SK-N-MC (cell line): ENCODE measurements around the gene SERTAD2.

ENCODE experiments used
- DNase-seq: peaks from one replicate; pipeline ENCODE4 v3.0.0-alpha.2; 2011; ENCODE audit warnings: low read depth, low spot score
- H3K27ac ChIP-seq: fragments of 200-600 bp; sonication (generic); 2 replicates; pipeline ENCODE4 v1.5.1; 2016; ENCODE audit warnings: mixed run types
- H3K36me3 ChIP-seq: fragments of 200-600 bp; sonication (generic); 2 replicates; pipeline ENCODE4 v1.6.1; 2017; ENCODE audit warnings: antibody characterized with exemption, low read length, mixed read lengths; ENCODE audit not compliant: insufficient read depth
- H3K4me3 ChIP-seq: fragments of 200-600 bp; sonication (generic); 2 replicates; pipeline ENCODE4 v1.5.1; 2016
- H3K9ac ChIP-seq: fragments of 200-600 bp; sonication (generic); 2 replicates; pipeline ENCODE4 v1.8.0; 2017; ENCODE audit warnings: mixed run types, mixed read lengths; ENCODE audit not compliant: insufficient read length
- H3K9me3 ChIP-seq: fragments of 200-600 bp; sonication (generic); 2 replicates; pipeline ENCODE4 v1.6.1; 2017; ENCODE audit warnings: low read depth, mild to moderate bottlenecking, antibody characterized with exemption, low read length, moderate library complexity, mixed read lengths
- EZH2 ChIP-seq: fragments of 200-600 bp; sonication (generic); IDR thresholded peaks from one replicate; pipeline ENCODE4 v1.6.1; 2017; ENCODE audit warnings: antibody characterized with exemption
- FOXP2 ChIP-seq: optimal IDR thresholded peaks from 2 replicates; pipeline ENCODE3; 2011; ENCODE audit warnings: mild to moderate bottlenecking, moderate library complexity; ENCODE audit not compliant: insufficient read depth; ENCODE audit errors: extremely low read length, control extremely low read depth
- POLR2AphosphoS5 ChIP-seq: IDR thresholded peaks from 2 replicates; pipeline ENCODE4 v1.6.1; 2012; ENCODE audit warnings: mild to moderate bottlenecking, low read depth, low read length, borderline replicate concordance

The SERTAD2 gene

DNA sequence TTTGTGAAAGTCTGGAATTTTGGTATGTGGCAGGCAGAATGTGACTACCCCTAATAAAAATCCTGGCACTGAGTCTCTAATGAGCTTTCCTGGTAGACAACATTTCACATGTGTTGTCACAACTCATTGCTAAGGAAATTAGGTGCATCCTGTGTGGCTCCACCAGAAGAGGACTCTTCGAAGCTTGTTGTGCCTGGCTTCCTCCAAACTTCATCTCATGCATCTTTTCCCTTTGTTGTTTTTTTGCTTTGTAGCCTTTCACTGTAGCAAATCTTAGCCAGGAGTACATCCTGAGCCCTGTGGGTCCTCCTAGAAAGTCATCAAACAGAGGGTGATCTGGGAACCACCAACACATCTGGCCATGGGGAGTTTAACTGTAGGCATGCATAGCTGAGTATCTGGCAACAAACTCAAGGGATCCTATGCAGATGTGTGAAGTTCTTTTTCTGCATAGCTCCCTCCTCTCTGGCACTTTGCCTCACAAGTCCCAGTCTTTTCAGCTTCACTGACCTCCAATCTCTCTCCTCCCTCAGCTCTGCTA, 42.1 kb upstream of the SERTAD2 start:
- TF ChIP-seq FOXP2 = no peak
- no peak for TF ChIP-seq EZH2
- no peak for TF ChIP-seq POLR2AphosphoS5
- Histone ChIP-seq H3K27ac (no peak overlapping the region), H3K36me3 (no peaks in the 10 kb centered on the region), H3K4me3 (no peak overlapping the region), H3K9me3 (no peaks in the 10 kb centered on the region), H3K9ac (no peak overlapping the region)
- no peak for DNase-seq

DNA sequence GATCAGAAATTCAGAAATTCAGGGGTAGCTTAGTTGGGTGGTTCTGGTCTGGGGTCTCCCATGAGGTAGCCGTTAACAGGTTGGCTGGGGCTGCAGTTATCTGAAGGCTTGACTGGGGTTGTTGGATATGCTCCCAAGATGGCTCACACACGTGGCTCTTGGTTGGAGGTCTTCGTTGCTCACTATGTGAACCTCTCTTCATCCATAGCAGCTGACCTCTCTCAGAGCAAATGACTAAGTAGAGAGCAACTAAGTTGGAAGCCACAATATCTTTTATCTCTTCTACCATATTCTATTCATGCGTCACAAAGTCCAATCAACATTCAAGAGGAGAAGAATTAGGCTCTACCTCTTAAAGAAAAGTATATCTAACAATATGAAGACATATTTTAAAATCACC, 38.7 kb upstream of the SERTAD2 start:
- no peak for DNase-seq
- Histone ChIP-seq H3K9me3 (no peaks in the 10 kb centered on the region), H3K36me3 (no peaks in the 10 kb centered on the region), H3K27ac (no peak overlapping the region), H3K4me3 (no peak overlapping the region), H3K9ac (no peak overlapping the region)
- TF ChIP-seq POLR2AphosphoS5 (no peak), EZH2 (no peak), FOXP2 (no peak)

DNA sequence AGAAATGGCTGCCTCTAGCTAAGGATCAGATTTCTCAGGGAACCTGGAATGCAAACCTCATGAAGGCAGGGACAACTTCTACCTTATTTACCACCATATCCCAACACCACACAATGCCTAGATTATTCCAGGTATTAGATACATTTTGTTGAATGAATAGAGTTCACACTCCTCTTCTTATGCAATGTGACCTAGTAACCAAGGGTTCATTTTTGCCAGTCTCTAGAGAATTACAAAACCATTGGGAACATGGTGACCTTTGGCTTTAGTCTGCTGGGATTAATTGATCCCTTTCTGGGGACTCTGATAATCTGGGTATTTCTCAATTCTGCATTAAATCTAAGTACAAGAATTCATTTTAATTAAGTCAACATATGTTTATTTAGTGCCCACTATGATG, 35.2 kb upstream of the SERTAD2 start:
- Histone ChIP-seq H3K36me3 (no peaks in the 10 kb centered on the region), H3K9me3 (no peaks in the 10 kb centered on the region), H3K27ac (no peak overlapping the region), H3K4me3 (no peak overlapping the region), H3K9ac (no peak overlapping the region)
- TF ChIP-seq EZH2 (no peak), FOXP2 (no peak), POLR2AphosphoS5 (no peak)
- DNase-seq = no peak

DNA sequence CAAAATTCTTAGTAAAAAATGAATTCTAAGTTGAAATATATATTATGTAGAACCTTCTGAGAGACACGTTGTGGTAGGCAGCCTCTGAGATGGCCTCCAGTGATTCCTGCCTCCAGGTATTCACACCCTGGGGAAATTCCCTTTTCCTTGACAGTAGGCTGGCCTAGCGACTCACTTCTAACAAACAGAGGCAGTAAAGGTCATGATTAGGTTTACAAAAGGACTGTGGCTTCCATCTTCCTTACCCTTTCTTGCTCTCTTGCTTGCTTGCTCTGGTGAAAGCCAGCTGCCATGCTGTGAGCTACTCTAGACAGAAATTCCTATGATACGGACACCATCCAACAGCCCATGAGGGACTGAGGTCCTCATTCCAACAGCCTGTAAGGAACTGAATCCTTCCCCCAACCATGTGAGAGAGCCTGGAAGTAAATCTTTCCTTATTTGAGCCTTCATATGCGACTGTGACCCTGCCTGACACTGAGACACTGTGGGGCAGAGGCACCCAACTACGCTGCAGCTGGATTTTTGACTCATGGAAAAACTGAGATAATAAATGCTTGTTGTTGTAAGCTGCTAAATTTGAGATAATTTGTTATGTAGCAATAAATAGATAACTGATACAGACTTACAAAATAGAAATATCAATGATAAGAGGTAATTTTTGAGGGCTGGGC, 32.7 kb upstream of the SERTAD2 start:
- Histone ChIP-seq H3K27ac (no peak overlapping the region), H3K9ac (no peak overlapping the region), H3K4me3 (no peak overlapping the region), H3K9me3 (no peaks in the 10 kb centered on the region), H3K36me3 (no peaks in the 10 kb centered on the region)
- no peak for DNase-seq
- no peak for TF ChIP-seq FOXP2
- no peak for TF ChIP-seq POLR2AphosphoS5
- no peak for TF ChIP-seq EZH2

DNA sequence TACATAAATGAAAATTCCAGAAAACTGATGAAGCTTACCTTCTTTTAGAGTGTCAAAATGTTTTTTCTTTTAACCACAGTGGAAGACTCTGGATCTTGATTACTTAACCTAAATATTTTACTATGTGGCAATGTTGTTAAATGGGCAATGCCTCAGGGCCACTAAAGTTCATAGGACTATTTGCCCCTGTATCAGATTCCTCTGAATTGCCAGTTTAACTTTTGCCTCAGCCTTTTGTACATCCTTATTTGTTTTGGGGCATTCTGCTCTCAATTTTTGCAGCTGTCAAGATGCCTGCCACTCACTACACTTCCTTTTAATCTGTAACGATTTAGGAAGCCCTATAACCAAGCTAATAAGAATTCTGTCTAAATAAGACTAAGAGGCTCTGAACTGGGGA, 31.7 kb upstream of the SERTAD2 start:
- no peak for TF ChIP-seq FOXP2
- no peak for TF ChIP-seq EZH2
- TF ChIP-seq POLR2AphosphoS5 = no peak
- Histone ChIP-seq H3K9me3 (no peaks in the 10 kb centered on the region), H3K27ac (no peak overlapping the region), H3K9ac (no peak overlapping the region), H3K4me3 (no peak overlapping the region), H3K36me3 (no peaks in the 10 kb centered on the region)
- no peak for DNase-seq

DNA sequence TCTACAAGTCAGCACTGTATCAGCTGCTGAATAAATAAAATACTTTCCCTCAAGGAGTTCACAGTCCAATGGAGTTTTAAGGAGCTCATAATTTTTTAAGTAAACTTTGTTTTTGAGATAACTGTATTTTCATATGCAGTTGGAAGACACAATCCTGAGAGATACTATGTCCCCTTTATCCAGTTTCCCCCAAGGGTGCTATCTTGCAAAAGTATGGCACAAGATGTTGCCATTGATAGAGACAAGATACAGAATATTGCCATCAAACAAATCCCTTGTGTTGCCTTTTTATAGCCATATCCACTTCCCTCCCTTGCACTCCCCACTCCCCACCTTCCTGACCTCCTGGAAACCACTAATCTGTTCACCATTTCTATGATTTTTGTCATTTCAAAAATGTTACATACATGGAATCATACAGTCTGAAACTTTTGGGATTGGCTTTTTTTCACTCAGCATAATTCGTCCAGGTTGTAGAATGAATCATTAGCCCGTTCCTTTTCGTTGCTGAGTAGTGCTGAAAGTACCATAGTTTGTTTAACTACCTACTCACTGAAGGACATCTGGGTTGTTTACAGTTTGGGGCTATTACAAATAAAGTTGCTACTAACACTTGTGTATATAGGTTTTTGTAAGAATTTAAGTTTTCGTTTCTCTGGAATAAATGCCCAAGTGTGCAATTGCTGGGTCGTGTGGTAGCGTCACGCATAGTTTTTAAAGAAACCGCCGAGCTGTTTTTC, 30.2 kb upstream of the SERTAD2 start:
- no peaks in the 10 kb centered on the region for H3K36me3 ChIP-seq
- DNase-seq = no peak
- no peaks in the 10 kb centered on the region for H3K9me3 ChIP-seq
- H3K9ac ChIP-seq = no peak overlapping the region
- no peak for TF ChIP-seq POLR2AphosphoS5
- TF ChIP-seq FOXP2 = no peak
- TF ChIP-seq EZH2 = no peak
- H3K27ac ChIP-seq = no peak overlapping the region
- H3K4me3 ChIP-seq = no peak overlapping the region

DNA sequence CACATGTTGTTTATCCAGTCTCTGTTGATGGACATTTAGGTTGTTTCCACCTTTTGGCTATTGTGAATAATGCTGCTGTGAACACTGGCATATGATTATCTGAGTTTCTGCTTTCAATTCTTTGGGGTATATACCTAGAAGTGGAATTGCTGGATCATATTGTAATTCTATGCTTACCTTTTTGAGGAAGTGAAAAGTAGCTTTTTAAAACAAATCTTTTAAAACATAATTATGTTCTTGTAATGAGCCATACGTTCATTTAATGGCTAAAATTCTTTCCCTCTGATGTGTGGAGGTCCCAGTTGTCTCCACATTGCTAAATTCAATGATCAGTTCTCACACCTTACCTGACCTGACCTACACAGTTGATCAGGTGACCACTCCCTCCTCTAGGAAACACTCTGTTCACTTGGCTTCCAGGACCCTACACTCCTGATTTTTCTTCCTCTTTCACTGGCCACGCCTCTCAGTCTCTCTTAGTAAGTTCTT, 27.8 kb upstream of the SERTAD2 start:
- Histone ChIP-seq H3K9ac (no peak overlapping the region), H3K4me3 (no peak overlapping the region), H3K9me3 (no peaks in the 10 kb centered on the region), H3K27ac (no peak overlapping the region), H3K36me3 (no peaks in the 10 kb centered on the region)
- no peak for TF ChIP-seq EZH2
- no peak for DNase-seq

DNA sequence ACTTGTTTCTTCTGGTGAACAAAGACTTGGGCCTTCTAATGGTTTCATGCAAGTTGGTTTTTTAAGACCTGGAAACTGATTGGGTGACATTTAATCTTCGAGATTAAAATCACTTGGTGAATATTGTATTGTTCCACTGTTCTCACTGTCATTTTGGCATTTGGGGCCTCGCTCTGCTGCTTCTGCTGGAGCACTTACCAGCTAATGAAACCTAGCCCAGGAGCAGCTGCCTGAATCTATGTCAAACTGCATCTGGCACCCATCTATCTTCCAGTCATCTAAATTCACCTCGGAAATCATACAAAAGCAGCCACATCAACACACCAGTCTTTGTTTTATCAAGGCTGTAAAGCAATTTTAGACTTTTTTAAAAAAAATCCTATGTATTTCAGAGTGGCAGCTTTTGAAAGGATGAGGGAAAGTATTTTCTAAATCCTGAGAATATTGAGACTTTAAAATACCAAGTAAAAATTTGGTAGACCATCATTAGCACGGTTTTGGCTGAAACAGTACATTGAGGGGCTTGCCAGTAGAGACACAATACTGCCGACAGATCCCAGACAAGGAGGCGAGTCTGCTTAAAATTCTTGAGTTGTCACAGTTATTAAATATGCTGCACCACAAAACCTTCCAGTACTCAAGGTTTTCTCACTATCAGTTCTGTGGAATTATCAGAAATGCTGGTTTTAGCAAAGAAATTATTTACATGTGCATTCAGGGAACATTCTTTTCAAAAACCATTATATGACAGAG, 26.1 kb upstream of the SERTAD2 start:
- no peak overlapping the region for H3K4me3 ChIP-seq
- no peaks in the 10 kb centered on the region for H3K36me3 ChIP-seq
- H3K9me3 ChIP-seq = no peaks in the 10 kb centered on the region
- DNase-seq = no peak
- no peak for TF ChIP-seq FOXP2
- TF ChIP-seq EZH2 = no peak
- no peak for TF ChIP-seq POLR2AphosphoS5
- no peak overlapping the region for H3K9ac ChIP-seq
- H3K27ac ChIP-seq = no peak overlapping the region
